ENCODE data around the gene PRSS57. TPM values are rescaled to one million over a fixed set of nuclear protein-coding genes. Genes with fewer than 3 reads are reported as not detected.

The PRSS57 gene
- total RNA-seq, 2 donors from 2014 or later = not detected

GRCh38 chr19:647566-648284 is 47.5 kb downstream of the PRSS57 start:
- Mint-ChIP-seq H3K4me3 (no peak overlapping the region), H3K27me3 (no peaks in the 10 kb centered on the region), H3K9me3 (no peaks in the 10 kb centered on the region), H3K36me3 (ENCODE audit: low read depth) (peaks cover 45% of the 10 kb centered on the region), H3K27ac (no peak overlapping the region), H3K4me1 (no peaks in the 10 kb centered on the region)
- ATAC-seq (replicated peaks) = no peak

GRCh38 chr19:646779-647565 is 48.3 kb downstream of the PRSS57 start:
- no peak overlapping the region for H3K27ac Mint-ChIP-seq
- H3K4me1 Mint-ChIP-seq = no peaks in the 10 kb centered on the region
- H3K4me3 Mint-ChIP-seq = no peak overlapping the region
- no peak for ATAC-seq (replicated peaks)
- no peaks in the 10 kb centered on the region for H3K9me3 Mint-ChIP-seq
- H3K36me3 Mint-ChIP-seq (ENCODE audit: low read depth) = peaks cover 45% of the 10 kb centered on the region
- H3K27me3 Mint-ChIP-seq = no peaks in the 10 kb centered on the region

GRCh38 chr19:645912-646778 is 49.1 kb downstream of the PRSS57 start:
- no peaks in the 10 kb centered on the region for H3K4me1 Mint-ChIP-seq
- peaks cover 42% of the 10 kb centered on the region for H3K36me3 Mint-ChIP-seq (ENCODE audit: low read depth)
- ATAC-seq (replicated peaks) = peak; percentile 23
- peak overlapping the region; percentile 63 for H3K27ac Mint-ChIP-seq
- H3K27me3 Mint-ChIP-seq = no peaks in the 10 kb centered on the region
- H3K4me3 Mint-ChIP-seq = no peak overlapping the region
- no peaks in the 10 kb centered on the region for H3K9me3 Mint-ChIP-seq

GRCh38 chr19:644789-645188 is 50.5 kb downstream of the PRSS57 start:
- Mint-ChIP-seq H3K4me3 (no peak overlapping the region), H3K4me1 (no peaks in the 10 kb centered on the region), H3K27ac (no peak overlapping the region), H3K9me3 (no peaks in the 10 kb centered on the region), H3K36me3 (ENCODE audit: low read depth) (peaks cover 32% of the 10 kb centered on the region), H3K27me3 (no peaks in the 10 kb centered on the region)
- no peak for ATAC-seq (replicated peaks)

- no peaks in the 10 kb centered on the region for H3K27me3 Mint-ChIP-seq
- no peak overlapping the region for H3K27ac Mint-ChIP-seq
- H3K9me3 Mint-ChIP-seq = no peaks in the 10 kb centered on the region
- H3K4me3 Mint-ChIP-seq = no peak overlapping the region
- no peak for ATAC-seq (replicated peaks)
- H3K36me3 Mint-ChIP-seq (ENCODE audit: low read depth) = peaks cover 29% of the 10 kb centered on the region
- H3K4me1 Mint-ChIP-seq = peaks cover 2% of the 10 kb centered on the region
Observed at GRCh38 chr19:644363-644762, 50.9 kb downstream of the PRSS57 start.

GRCh38 chr19:643736-644135 is 51.5 kb downstream of the PRSS57 start:
- H3K4me3 Mint-ChIP-seq = no peak overlapping the region
- no peaks in the 10 kb centered on the region for H3K9me3 Mint-ChIP-seq
- peaks cover 6% of the 10 kb centered on the region for H3K4me1 Mint-ChIP-seq
- H3K36me3 Mint-ChIP-seq (ENCODE audit: low read depth) = peaks cover 23% of the 10 kb centered on the region
- no peak overlapping the region for H3K27ac Mint-ChIP-seq
- H3K27me3 Mint-ChIP-seq = no peaks in the 10 kb centered on the region
- no peak for ATAC-seq (replicated peaks)

- Mint-ChIP-seq H3K4me1 (peaks cover 6% of the 10 kb centered on the region), H3K36me3 (ENCODE audit: low read depth) (peaks cover 18% of the 10 kb centered on the region), H3K27ac (no peak overlapping the region), H3K9me3 (no peaks in the 10 kb centered on the region), H3K27me3 (no peaks in the 10 kb centered on the region), H3K4me3 (no peak overlapping the region)
- ATAC-seq (replicated peaks) = no peak
Observed at GRCh38 chr19:642767-643727, 52.2 kb downstream of the PRSS57 start.

GRCh38 chr19:641702-642101 is 53.5 kb downstream of the PRSS57 start:
- H3K4me1 Mint-ChIP-seq = peaks cover 6% of the 10 kb centered on the region
- no peak overlapping the region for H3K4me3 Mint-ChIP-seq
- no peak for ATAC-seq (replicated peaks)
- H3K27me3 Mint-ChIP-seq = no peaks in the 10 kb centered on the region
- H3K27ac Mint-ChIP-seq = no peak overlapping the region
- H3K9me3 Mint-ChIP-seq = no peaks in the 10 kb centered on the region
- H3K36me3 Mint-ChIP-seq (ENCODE audit: low read depth) = peaks cover 14% of the 10 kb centered on the region

- ATAC-seq (replicated peaks) = no peak
- H3K9me3 Mint-ChIP-seq = no peaks in the 10 kb centered on the region
- peaks cover 6% of the 10 kb centered on the region for H3K36me3 Mint-ChIP-seq (ENCODE audit: low read depth)
- no peaks in the 10 kb centered on the region for H3K27me3 Mint-ChIP-seq
- H3K4me3 Mint-ChIP-seq = no peak overlapping the region
- H3K27ac Mint-ChIP-seq = no peak overlapping the region
- peaks cover 6% of the 10 kb centered on the region for H3K4me1 Mint-ChIP-seq
Observed at GRCh38 chr19:640606-641189, 54.6 kb downstream of the PRSS57 start.

- Mint-ChIP-seq H3K36me3 (ENCODE audit: low read depth) (peaks cover 5% of the 10 kb centered on the region), H3K27me3 (no peaks in the 10 kb centered on the region), H3K4me1 (peaks cover 6% of the 10 kb centered on the region), H3K27ac (no peak overlapping the region), H3K4me3 (no peak overlapping the region), H3K9me3 (no peaks in the 10 kb centered on the region)
- ATAC-seq (replicated peaks) = no peak
Observed at GRCh38 chr19:640161-640558, 55.1 kb downstream of the PRSS57 start.

- peak; percentile 95 for ATAC-seq (replicated peaks)
- Mint-ChIP-seq H3K27me3 (no peaks in the 10 kb centered on the region), H3K4me3 (peak within 1 kb of the TSS; percentile 81), H3K27ac (peak within 1 kb of the TSS; percentile 81), H3K4me1 (peaks cover 6% of the 10 kb centered on the region), H3K36me3 (ENCODE audit: low read depth) (no peaks in the 10 kb centered on the region), H3K9me3 (no peaks in the 10 kb centered on the region)
Observed at GRCh38 chr19:639253-640160, 55.7 kb downstream of the PRSS57 start, which contains the start of gene FGF22. FGF22 (plus strand) TSS chr19:639879; CDS start chr19:639926, 47 bp downstream.

- ATAC-seq (replicated peaks) = no peak
- peak overlapping the region; percentile 81 for H3K4me3 Mint-ChIP-seq
- no peaks in the 10 kb centered on the region for H3K36me3 Mint-ChIP-seq (ENCODE audit: low read depth)
- H3K27me3 Mint-ChIP-seq = no peaks in the 10 kb centered on the region
- peak overlapping the region; percentile 81 for H3K27ac Mint-ChIP-seq
- H3K4me1 Mint-ChIP-seq = peaks cover 6% of the 10 kb centered on the region
- H3K9me3 Mint-ChIP-seq = no peaks in the 10 kb centered on the region
Observed at GRCh38 chr19:638906-639252, 56.4 kb downstream of the PRSS57 start.

Measured in activated T-helper 17 cell treated with anti-CD3 and anti-CD28 coated beads, Interleukin-2, amount 50 U/mL, for 72 hours (primary cell).